Stimulated activated CD4-positive, alpha-beta T cell treated with anti-CD3 and anti-CD28 coated beads, Interleukin-1b, Interleukin-23, amount 100 ng/mL, for 1 hour (primary cell): ENCODE data around the gene OR12D1.

ENCODE experiments used
- DNase-seq, 2 donors: peaks; one replicate each; pipeline ENCODE4 v3.0.0-alpha.2; 2020; ENCODE audit warnings: low read depth in 2 of 2

The OR12D1 gene

GRCh38 chr6:29465279-29465678 lies 50.6 kb downstream of the OR12D1 start:
- no peak for DNase-seq

- no peak for DNase-seq
Observed at GRCh38 chr6:29465801-29466200, 51.1 kb downstream of the OR12D1 start.

GRCh38 chr6:29466241-29466640 lies 51.5 kb downstream of the OR12D1 start:
- DNase-seq = no peak
